H9 (cell line): ENCODE results near the gene DEPP1. TPM values are rescaled to one million over a fixed set of nuclear protein-coding genes. Genes with fewer than 3 reads are reported as not detected.

Experiments used
- DNase-seq: peaks from one replicate; pipeline ENCODE4 v3.0.0-alpha.2; 2017
- H2AFZ ChIP-seq: one replicate; pipeline ENCODE4 v1.6.1; 2013; ENCODE audit warnings: mild to moderate bottlenecking, low read length, control low read depth, moderate library complexity
- H2AK5ac ChIP-seq: 2 replicates; pipeline ENCODE4 v1.6.1; 2013; ENCODE audit warnings: low read length, control low read depth, mixed read lengths; ENCODE audit not compliant: insufficient read length
- H2BK120ac ChIP-seq: one replicate; pipeline ENCODE4 v1.6.1; 2013; ENCODE audit warnings: low read depth, mild to moderate bottlenecking, low read length, control low read depth, inconsistent platforms; ENCODE audit not compliant: poor library complexity, severe bottlenecking
- H2BK12ac ChIP-seq: 2 replicates; pipeline ENCODE4 v1.6.1; 2013; ENCODE audit warnings: low read length, control low read depth, mixed read lengths, low read depth; ENCODE audit not compliant: insufficient read length
- H2BK15ac ChIP-seq: 2 replicates; pipeline ENCODE4 v1.6.1; 2013; ENCODE audit warnings: low read depth, low read length, control low read depth
- H2BK20ac ChIP-seq: one replicate; pipeline ENCODE4 v1.6.1; 2013; ENCODE audit warnings: low read depth, mild to moderate bottlenecking, low read length, control low read depth, inconsistent platforms; ENCODE audit not compliant: poor library complexity, severe bottlenecking
- H2BK5ac ChIP-seq: 2 replicates; pipeline ENCODE4 v1.6.1; 2013; ENCODE audit warnings: low read length, control low read depth, mixed read lengths; ENCODE audit not compliant: insufficient read length
- H3K14ac ChIP-seq: 2 replicates; pipeline ENCODE4 v1.6.1; 2013; ENCODE audit warnings: low read length, control low read depth; ENCODE audit not compliant: insufficient read depth
- H3K18ac ChIP-seq: 2 replicates; pipeline ENCODE4 v1.6.1; 2013; ENCODE audit warnings: low read depth, mild to moderate bottlenecking, mixed read lengths, low read length, control low read depth; ENCODE audit not compliant: insufficient read length
- H3K23ac ChIP-seq: 2 replicates; pipeline ENCODE4 v1.6.1; 2013; ENCODE audit warnings: low read length, control low read depth, mixed read lengths, low read depth; ENCODE audit not compliant: insufficient read length
- H3K23me2 ChIP-seq: 2 replicates; pipeline ENCODE4 v1.6.1; 2013; ENCODE audit warnings: low read depth, mild to moderate bottlenecking, mixed read lengths, low read length, control low read depth; ENCODE audit not compliant: insufficient read length, poor library complexity, severe bottlenecking
- H3K27ac ChIP-seq: 2 replicates; pipeline ENCODE4 v1.5.1; 2013; ENCODE audit warnings: low read length, control low read depth, mixed read lengths, low read depth; ENCODE audit not compliant: insufficient read length
- H3K27me3 ChIP-seq: 2 replicates; pipeline ENCODE4 v1.6.1; 2013; ENCODE audit warnings: low read length, control low read depth, inconsistent platforms; ENCODE audit not compliant: insufficient read depth
- H3K4ac ChIP-seq: 2 replicates; pipeline ENCODE4 v1.6.1; 2013; ENCODE audit warnings: low read depth, mild to moderate bottlenecking, control low read depth, inconsistent platforms, low read length, moderate library complexity
- H3K4me1 ChIP-seq: 2 replicates; pipeline ENCODE4 v1.6.1; 2013; ENCODE audit warnings: low read length, control low read depth, inconsistent platforms; ENCODE audit not compliant: insufficient read depth
- H3K4me2 ChIP-seq: 2 replicates; pipeline ENCODE4 v1.6.1; 2013; ENCODE audit warnings: low read length, control low read depth, mixed read lengths; ENCODE audit not compliant: insufficient read length, insufficient read depth
- H3K56ac ChIP-seq: 2 replicates; pipeline ENCODE4 v1.6.1; 2013; ENCODE audit warnings: low read depth, mild to moderate bottlenecking, mixed read lengths, low read length, control low read depth; ENCODE audit not compliant: insufficient read length
- H3K79me1 ChIP-seq: 2 replicates; pipeline ENCODE4 v1.6.1; 2013; ENCODE audit warnings: low read depth, mild to moderate bottlenecking, moderate library complexity, low read length, control low read depth, inconsistent platforms; ENCODE audit not compliant: insufficient read depth, poor library complexity, severe bottlenecking
- H3K79me2 ChIP-seq: 2 replicates; pipeline ENCODE4 v1.6.1; 2013; ENCODE audit warnings: low read length, control low read depth, inconsistent platforms; ENCODE audit not compliant: insufficient read depth
- H3K9ac ChIP-seq: 2 replicates; pipeline ENCODE4 v1.6.1; 2013; ENCODE audit warnings: low read length, control low read depth, mixed read lengths; ENCODE audit not compliant: insufficient read length; ENCODE audit errors: extremely low read depth
- H3K9me3 ChIP-seq: one replicate; pipeline ENCODE4 v1.6.1; 2013; ENCODE audit warnings: low read depth, low read length, inconsistent platforms; ENCODE audit not compliant: control insufficient read depth
- H3T11ph ChIP-seq: one replicate; pipeline ENCODE4 v1.6.1; 2013; ENCODE audit warnings: mild to moderate bottlenecking, low read length, control low read depth, inconsistent platforms
- H4K20me1 ChIP-seq: one replicate; pipeline ENCODE4 v1.6.1; 2013; ENCODE audit not compliant: control insufficient read depth, insufficient read length, insufficient read depth
- H4K5ac ChIP-seq: 2 replicates; pipeline ENCODE4 v1.6.1; 2013; ENCODE audit warnings: low read depth, mild to moderate bottlenecking, mixed read lengths, low read length, control low read depth; ENCODE audit not compliant: insufficient read length
- H4K8ac ChIP-seq: replicated peaks from 2 replicates; pipeline ENCODE4 v1.6.1; 2013; ENCODE audit warnings: low read length, control low read depth, mixed read lengths, low read depth; ENCODE audit not compliant: insufficient read length
- H4K91ac ChIP-seq: 2 replicates; pipeline ENCODE4 v1.6.1; 2013; ENCODE audit warnings: low read depth, mild to moderate bottlenecking, moderate library complexity, mixed read lengths, low read length, control low read depth; ENCODE audit not compliant: insufficient read length
- H3K27ac Mint-ChIP-seq, 3 experiments: 2 replicates in 2 of 3; 3 replicates in 1 of 3; pipeline ENCODE4 v1.8.0; 2020 to 2021; ENCODE audit warnings: mixed read lengths in 3 of 3, mild to moderate bottlenecking in 1 of 3, moderate library complexity in 1 of 3
- H3K27me3 Mint-ChIP-seq: 2 replicates; pipeline ENCODE4 v1.8.0; 2021; ENCODE audit warnings: low read depth, mild to moderate bottlenecking, moderate library complexity, mixed read lengths
- H3K36me3 Mint-ChIP-seq, 3 experiments: 2 replicates in 2 of 3; 3 replicates in 1 of 3; pipeline ENCODE4 v1.8.0; 2020 to 2021; ENCODE audit warnings: low read depth in 3 of 3, mixed read lengths in 3 of 3; ENCODE audit not compliant: insufficient read depth in 1 of 3
- H3K4me1 Mint-ChIP-seq, 2 experiments: 2 replicates each; pipeline ENCODE4 v1.8.0; 2020; ENCODE audit warnings: mixed read lengths in 2 of 2
- H3K4me3 Mint-ChIP-seq, 2 experiments: 2 replicates in 1 of 2; 3 replicates in 1 of 2; pipeline ENCODE4 v1.8.0; 2020 to 2021; ENCODE audit warnings: mild to moderate bottlenecking in 2 of 2, mixed read lengths in 2 of 2, moderate library complexity in 1 of 2
- H3K9me3 Mint-ChIP-seq, 2 experiments: 2 replicates in 1 of 2; 3 replicates in 1 of 2; pipeline ENCODE4 v1.8.0; 2020; ENCODE audit warnings: mild to moderate bottlenecking in 2 of 2, mixed read lengths in 2 of 2, moderate library complexity in 1 of 2
- CTCF ChIP-seq: fragments of 200-600 bp; sonication (generic); conservative IDR thresholded peaks from 3 replicates; pipeline ENCODE4 v1.8.0; 2021; ENCODE audit warnings: antibody characterized with exemption, mild to moderate bottlenecking
- WGBS: extraction: QIAGEN DNeasy Blood & Tissue Kit; methylation state at CpG from one replicate; pipeline ENCODE4 v1.1.7; 2013; ENCODE audit warnings: missing lambda C conversion rate, low lambda C conversion rate, mixed read lengths; ENCODE audit not compliant: insufficient read length; ENCODE audit errors: extremely low coverage; 5-methylcytosine and 5-hydroxymethylcytosine counted together
- total RNA-seq: library from RNA; stranded (reverse); gene quantifications from 2 replicates; pipeline ENCODE4 v1.2.1, GENCODE V29; 2021

DEPP1 gene
- total RNA-seq, 1 experiment from 2014 or later = 2.4 TPM

GRCh38 chr10:44934416-44935200 lies 44.0 kb downstream of the DEPP1 start:
- Histone ChIP-seq H3K14ac (no peak overlapping the region; the same call in 1 of the 2 replicates), H2AK5ac (no peak overlapping the region), H4K8ac (no peak overlapping the region), H3K18ac (no peak overlapping the region), H4K91ac (no peak overlapping the region), H4K5ac (no peak overlapping the region), H3K27me3 (no peaks in the 10 kb centered on the region), H3K23ac (no peak overlapping the region), H4K20me1 (no peaks in the 10 kb centered on the region), H2AFZ (no peak overlapping the region), H2BK120ac (no peak overlapping the region), H3K9ac (no peak overlapping the region), H2BK15ac (no peak overlapping the region), H3K27ac (no peak overlapping the region), H3T11ph (no peak overlapping the region), H3K79me2 (no peaks in the 10 kb centered on the region), H2BK12ac (no peak overlapping the region), H3K4ac (no peak overlapping the region), H3K9me3 (no peaks in the 10 kb centered on the region), H3K79me1 (no peaks in the 10 kb centered on the region), H3K4me1 (no peaks in the 10 kb centered on the region; the same call in 1 of the 2 replicates), H2BK5ac (no peak overlapping the region), H3K4me2 (no peak overlapping the region), H3K23me2 (no peaks in the 10 kb centered on the region), H2BK20ac (no peak overlapping the region), H3K56ac (no peak overlapping the region)
- H3K4me3 Mint-ChIP-seq = no peak overlapping the region; a peak in 2 of 5 replicates
- peaks cover 0 to 9% of the 10 kb centered on the region in 2 experiments; a peak in 1 of 5 replicates for H3K9me3 Mint-ChIP-seq
- peak; percentile 14 for DNase-seq
- no peak for TF ChIP-seq CTCF
- H3K27ac Mint-ChIP-seq = no peak overlapping the region
- peaks cover 0 to 8% of the 10 kb centered on the region in 2 experiments; a peak in 3 of 4 replicates for H3K4me1 Mint-ChIP-seq
- WGBS = no CpG with 5 or more reads among the region's 18 CpGs
- H3K27me3 Mint-ChIP-seq = peaks cover 11% of the 10 kb centered on the region
- H3K36me3 Mint-ChIP-seq = no peaks in the 10 kb centered on the region
